Amygdala (tissue), 56 donors: ENCODE data around the gene MAP2K5.
"Not testable (repeated sequence)": the region's sequence is repeated elsewhere in the genome, so short reads cannot be mapped to it uniquely, and the experiment has no call there.

Experiments used
- DNase-seq, 56 donors: peaks; one replicate each; lab custom pipeline; 2025; lab: John Stamatoyannopoulos, UW

Gene MAP2K5

GRCh38 chr15:67590191-67590590, 47.7 kb downstream of the MAP2K5 start:
- no peak for DNase-seq

- DNase-seq, result no peak
These were observed 49.7 kb downstream of the MAP2K5 start for GRCh38 chr15:67592245-67592644.

GRCh38 chr15:67593562-67593961, 51.1 kb downstream of the MAP2K5 start:
- DNase-seq, result no peak

GRCh38 chr15:67594770-67595169, 52.3 kb downstream of the MAP2K5 start:
- no peak for DNase-seq

- no peak for DNase-seq
These were observed 53.1 kb downstream of the MAP2K5 start for GRCh38 chr15:67595572-67595971.

GRCh38 chr15:67601073-67601472, 58.6 kb downstream of the MAP2K5 start:
- no peak for DNase-seq

GRCh38 chr15:67603063-67603462, 60.6 kb downstream of the MAP2K5 start:
- no peak for DNase-seq

GRCh38 chr15:67605871-67606270, 63.4 kb downstream of the MAP2K5 start:
- no peak for DNase-seq

GRCh38 chr15:67606742-67607141, 64.2 kb downstream of the MAP2K5 start:
- no peak for DNase-seq

GRCh38 chr15:67607329-67607728, 64.8 kb downstream of the MAP2K5 start:
- DNase-seq, result no peak

- DNase-seq, result no peak
These were observed 65.6 kb downstream of the MAP2K5 start for GRCh38 chr15:67607959-67608637.

- no peak for DNase-seq
These were observed 66.1 kb downstream of the MAP2K5 start for GRCh38 chr15:67608638-67608959.

- DNase-seq, result no peak
These were observed 69.2 kb downstream of the MAP2K5 start for GRCh38 chr15:67611370-67612369.

- DNase-seq, result no peak
These were observed 70.7 kb downstream of the MAP2K5 start for GRCh38 chr15:67613211-67613610.

- no peak for DNase-seq
These were observed 71.2 kb downstream of the MAP2K5 start for GRCh38 chr15:67613708-67614107.

GRCh38 chr15:67615131-67615534, 72.6 kb downstream of the MAP2K5 start:
- DNase-seq, result not testable (repeated sequence)

GRCh38 chr15:67618297-67618696, 75.8 kb downstream of the MAP2K5 start:
- no peak for DNase-seq

GRCh38 chr15:67622110-67622509, 79.6 kb downstream of the MAP2K5 start:
- DNase-seq, result no peak

- no peak for DNase-seq
These were observed 89.8 kb downstream of the MAP2K5 start for GRCh38 chr15:67632261-67632660.

GRCh38 chr15:67635950-67636349, 93.4 kb downstream of the MAP2K5 start:
- DNase-seq, result not testable (repeated sequence)

GRCh38 chr15:67639591-67639990, 97.1 kb downstream of the MAP2K5 start:
- DNase-seq, result no peak

GRCh38 chr15:67641453-67641852, 99.0 kb downstream of the MAP2K5 start:
- DNase-seq, result no peak
